Kasumi-1 (cell line): ENCODE results near the gene UBAC2.
"Not testable (repeated sequence)": the region's sequence is repeated elsewhere in the genome, so short reads cannot be mapped to it uniquely, and the experiment has no call there.

ENCODE experiments used
- DNase-seq, 2 experiments: peaks; one replicate each; lab custom pipeline; 2025; lab: John Stamatoyannopoulos, UW

The UBAC2 gene

DNA sequence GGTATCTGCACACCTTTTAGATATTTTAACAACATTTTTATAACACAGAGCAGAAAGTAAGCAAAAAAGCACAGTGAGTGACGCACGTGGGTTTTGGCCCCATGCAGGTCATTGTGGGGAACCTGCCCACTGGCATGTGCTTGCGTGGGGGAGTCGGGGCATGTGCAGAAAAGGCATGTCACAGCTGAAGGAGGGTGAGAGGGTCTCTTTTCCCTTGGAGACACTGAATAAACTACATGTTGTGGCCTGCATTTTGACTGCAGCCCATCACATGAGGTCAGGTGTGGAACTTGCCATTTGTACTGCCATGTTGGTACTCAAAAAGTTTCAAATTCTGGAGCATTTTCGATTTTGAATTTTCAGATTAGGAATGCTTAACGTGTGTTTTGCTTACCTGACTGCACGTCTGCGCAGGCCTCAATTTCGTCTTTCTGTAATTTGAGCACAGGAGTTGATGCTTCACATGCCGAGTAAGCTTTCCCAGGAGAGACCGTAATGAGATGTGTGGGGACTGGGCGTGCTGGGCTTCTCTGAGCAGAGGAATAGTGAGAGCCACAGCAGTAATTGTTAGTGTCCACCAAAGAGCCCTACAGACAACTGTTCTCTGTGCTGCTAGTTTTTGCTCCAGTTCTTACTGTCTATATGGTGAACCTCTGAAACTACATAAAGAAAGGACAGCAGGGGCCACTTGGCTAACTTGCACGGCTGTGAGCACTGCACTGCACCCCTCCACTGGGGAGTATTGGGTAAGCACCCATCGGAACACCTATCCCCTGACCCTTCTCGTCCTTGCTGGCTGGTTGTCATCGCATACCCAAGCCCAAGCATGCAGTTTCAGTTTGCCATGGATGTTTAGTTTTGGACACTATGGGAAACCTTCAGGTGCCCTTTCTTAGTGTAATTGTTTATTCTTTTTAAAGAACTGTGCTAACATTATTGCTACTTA is 179.5 kb downstream of the UBAC2 start:
- no peak for DNase-seq

DNA sequence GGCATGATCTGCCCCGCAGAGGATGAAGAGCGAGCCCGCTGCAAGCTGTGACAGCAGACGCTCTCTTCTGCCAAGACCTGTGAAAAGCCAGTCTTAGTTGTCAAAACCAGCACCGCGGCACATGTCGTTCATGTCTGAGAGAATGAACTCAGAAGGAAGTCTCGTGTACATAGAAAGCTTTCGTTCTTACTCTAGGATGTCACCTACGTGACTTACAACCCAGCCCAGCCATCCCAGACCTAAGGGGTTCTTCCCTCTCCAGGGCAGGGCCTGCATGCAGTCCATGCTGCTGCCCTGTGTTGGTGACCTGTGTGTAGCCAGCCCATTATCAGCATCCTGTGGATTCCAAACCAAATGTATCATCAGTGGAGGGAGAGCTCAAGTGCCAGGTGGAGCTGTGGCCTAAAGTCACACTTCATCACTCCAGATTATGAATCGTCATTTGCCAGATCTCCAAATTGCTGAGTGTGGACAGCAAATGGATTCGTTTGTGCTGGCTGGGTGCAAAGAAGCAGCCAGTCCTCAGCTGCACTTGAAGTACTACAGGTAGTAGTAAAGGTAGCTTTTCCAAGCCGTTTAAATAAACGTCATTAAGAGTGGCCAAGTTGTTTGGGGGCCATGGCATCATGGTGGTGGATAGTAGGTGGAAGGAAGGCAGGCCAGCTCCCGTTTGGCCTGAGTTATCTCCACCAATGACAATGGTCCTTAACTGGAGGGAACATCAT is 180.4 kb downstream of the UBAC2 start:
- DNase-seq: no peak

DNA sequence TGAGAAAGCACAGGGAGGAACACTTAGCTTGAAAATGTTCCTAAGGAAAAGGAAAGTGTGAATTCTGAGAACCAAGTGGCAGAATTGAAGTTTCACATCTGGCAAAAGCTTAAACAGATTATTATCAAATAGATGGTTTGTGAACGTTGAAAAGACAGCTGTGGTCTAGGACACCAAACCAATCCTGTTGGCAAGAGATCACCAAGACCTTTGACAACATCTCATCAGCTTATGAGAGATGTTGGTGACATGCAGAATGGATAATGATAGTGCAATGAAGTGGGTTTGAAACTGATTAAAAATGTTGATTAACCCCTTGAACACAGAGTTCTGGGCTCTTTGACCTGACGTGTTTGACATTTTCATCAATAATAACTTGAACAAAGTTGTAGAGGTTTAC is 181.1 kb downstream of the UBAC2 start:
- no peak for DNase-seq

- DNase-seq: no peak
Measured at GRCh38 chr13:99382428-99383133, 181.9 kb downstream of the UBAC2 start.

- no peak for DNase-seq
Measured at GRCh38 chr13:99383511-99383921, 182.9 kb downstream of the UBAC2 start.

- no peak for DNase-seq
Measured at GRCh38 chr13:99383946-99384345, 183.3 kb downstream of the UBAC2 start.

GRCh38 chr13:99384468-99384867 is 183.8 kb downstream of the UBAC2 start:
- peak; percentile 27 to 30 for DNase-seq

- DNase-seq: no peak
Measured at GRCh38 chr13:99385161-99385560, 184.5 kb downstream of the UBAC2 start.

DNA sequence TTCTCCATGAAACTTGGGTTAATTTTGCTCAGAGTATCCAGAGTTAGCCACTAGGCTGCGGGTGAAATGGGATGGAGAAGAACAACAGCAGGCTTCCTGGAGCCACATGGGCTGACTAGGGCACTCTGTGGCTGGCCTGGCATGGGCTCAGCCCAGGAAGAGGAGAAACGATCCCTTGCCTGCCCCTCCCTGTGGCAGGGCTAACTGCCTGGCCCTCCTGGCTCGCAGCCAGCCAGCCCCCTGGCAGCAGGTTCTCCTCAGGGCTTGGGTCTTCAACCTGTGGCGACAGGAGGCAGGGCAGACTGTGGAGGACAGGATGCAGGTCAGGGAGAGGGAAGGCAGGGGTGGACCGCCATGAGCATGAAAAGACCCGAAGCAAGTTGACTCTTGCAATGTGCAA is 185.3 kb downstream of the UBAC2 start:
- DNase-seq: no peak

GRCh38 chr13:99386495-99386894 is 185.8 kb downstream of the UBAC2 start:
- no peak for DNase-seq

DNA sequence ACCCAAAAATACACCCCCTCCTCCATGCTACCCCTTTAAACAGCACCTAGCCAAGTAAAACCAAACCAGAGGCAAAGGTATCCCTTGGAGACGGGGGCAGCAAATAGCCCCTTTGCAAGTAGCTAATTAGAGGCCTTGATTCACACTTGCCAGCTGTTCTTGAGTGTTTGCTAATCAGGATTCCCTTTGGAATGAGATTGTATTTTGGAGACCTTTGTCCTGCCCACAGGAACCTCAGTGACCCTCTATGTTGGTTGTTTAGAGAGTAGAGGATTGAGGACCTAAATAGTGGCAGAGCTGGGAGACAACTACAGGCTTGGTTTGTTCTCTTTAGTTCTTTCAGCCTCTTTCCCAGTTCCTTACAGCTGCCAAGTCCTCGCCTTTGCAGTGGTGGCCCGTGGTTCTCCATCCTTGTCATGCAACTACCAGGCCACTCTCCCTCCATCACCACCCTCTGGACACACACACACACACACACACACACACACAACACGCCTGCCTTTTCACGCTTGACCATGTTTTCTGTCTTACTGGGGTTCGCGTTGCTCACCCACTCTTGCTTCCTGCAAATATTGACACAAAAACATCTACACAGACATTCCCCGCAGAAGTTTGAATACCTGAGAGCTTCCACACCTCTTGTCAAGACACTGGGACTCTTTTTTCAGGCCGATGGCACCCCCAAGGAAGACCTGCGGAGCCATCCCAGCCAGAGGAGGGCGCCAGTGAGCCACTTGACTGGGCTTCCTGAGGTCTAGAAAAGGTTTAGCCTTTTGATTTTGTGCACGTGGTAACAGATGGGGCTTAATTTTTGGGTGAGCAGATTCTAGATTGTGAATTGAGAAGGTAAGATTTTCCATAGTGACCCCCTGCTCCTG is 186.5 kb downstream of the UBAC2 start:
- peak; percentile 22 to 71 for DNase-seq

DNA sequence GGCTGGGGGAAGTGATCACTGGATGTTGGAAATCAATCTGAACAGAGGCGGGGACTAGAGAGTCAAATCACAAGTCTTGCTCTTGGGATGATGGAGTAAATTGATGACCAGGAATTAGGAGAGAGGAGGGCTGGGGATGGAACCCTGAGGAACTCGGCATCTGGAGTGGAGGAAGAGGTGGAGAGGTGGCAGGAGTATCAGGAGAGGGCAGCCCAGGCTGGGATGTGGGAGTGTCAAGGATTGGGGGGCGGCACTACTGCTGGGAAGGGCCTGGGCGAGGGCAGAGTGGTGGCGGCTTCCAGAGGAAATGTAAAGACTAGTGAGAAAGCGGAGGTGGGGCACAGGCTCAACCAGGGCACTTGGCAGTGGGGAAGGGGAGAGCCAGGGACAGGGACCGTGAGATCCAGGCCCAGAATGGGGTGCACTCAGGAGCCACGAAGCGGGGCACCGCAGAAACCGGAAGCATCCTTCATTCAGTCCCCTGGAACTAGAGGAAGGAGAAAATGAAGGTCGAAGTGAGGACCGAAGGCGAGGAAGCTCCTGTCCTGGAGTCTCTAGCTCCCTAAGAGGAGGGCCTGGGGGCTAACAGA is 187.8 kb downstream of the UBAC2 start:
- DNase-seq: no peak

GRCh38 chr13:99389094-99389493 is 188.4 kb downstream of the UBAC2 start:
- not testable (repeated sequence) for DNase-seq

GRCh38 chr13:99389520-99390304 is 189.1 kb downstream of the UBAC2 start:
- no peak for DNase-seq

GRCh38 chr13:99390601-99391000 is 189.9 kb downstream of the UBAC2 start:
- no peak for DNase-seq

GRCh38 chr13:99391781-99392469 is 191.3 kb downstream of the UBAC2 start:
- DNase-seq: no peak

DNA sequence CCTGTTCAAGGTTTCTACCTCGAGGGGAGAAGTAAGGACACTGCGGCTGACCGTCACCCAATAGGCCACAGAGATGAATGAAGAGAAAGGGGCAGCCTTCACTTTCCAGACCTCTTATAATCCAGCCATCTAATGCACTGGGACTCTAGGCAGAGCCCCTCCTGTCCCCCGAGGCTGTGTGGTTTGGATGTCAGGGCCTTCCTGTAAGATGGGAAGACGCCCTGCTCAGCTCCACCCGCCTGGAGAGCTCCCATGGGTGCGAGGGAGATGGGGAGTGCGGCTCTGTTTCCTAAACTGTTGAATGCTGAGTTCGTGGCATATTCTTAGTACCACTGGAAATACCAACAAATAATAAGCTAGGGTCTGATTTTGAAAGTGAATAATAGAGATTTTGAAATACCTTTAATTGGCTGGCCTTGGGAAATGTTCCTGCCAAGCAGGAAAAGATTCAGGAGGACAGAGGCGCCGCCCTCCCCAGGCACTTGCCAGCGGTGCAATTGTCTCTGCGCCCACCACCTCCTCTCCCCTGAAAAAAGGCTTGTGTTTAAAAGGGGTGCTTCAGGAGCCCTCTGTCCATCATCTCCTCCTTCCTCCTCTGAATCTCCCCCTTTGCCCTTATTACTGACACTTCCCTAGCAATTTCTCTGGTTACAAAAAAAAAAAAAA is 191.9 kb downstream of the UBAC2 start:
- no peak for DNase-seq

- DNase-seq: not testable (repeated sequence)
Measured at GRCh38 chr13:99393391-99393790, 192.7 kb downstream of the UBAC2 start.
